Measurements from ENCODE around the gene LCN1.
"Not testable (repeated sequence)": the region's sequence is repeated elsewhere in the genome, so short reads cannot be mapped to it uniquely, and the experiment has no call there.

LCN1 gene

GRCh38 chr9:135512241-135512603, 9.0 kb upstream of the LCN1 start:
- TF ChIP-seq CTCF (IDR thresholded peaks at IDR 0.05): no peak
- Histone ChIP-seq H3K27ac (no peak overlapping the region), H3K4me3 (ENCODE audit: low read depth in 1 of 2, low read length in 1 of 2) (no peak overlapping the region), H3K4me1 (ENCODE audit: control insufficient read depth in 1 of 2, insufficient read depth in 1 of 2, low read depth in 1 of 2, low read length in 1 of 2) (no peaks in the 10 kb centered on the region), H3K36me3 (no peaks in the 10 kb centered on the region), H3K9me3 (no peaks in the 10 kb centered on the region), H3K27me3 (peaks cover 27% of the 10 kb centered on the region)

GRCh38 chr9:135512904-135513303, 8.3 kb upstream of the LCN1 start:
- H3K9me3 ChIP-seq: no peaks in the 10 kb centered on the region
- TF ChIP-seq CTCF (IDR thresholded peaks at IDR 0.05): no peak
- no peaks in the 10 kb centered on the region for H3K4me1 ChIP-seq (ENCODE audit: control insufficient read depth in 1 of 2, insufficient read depth in 1 of 2, low read depth in 1 of 2, low read length in 1 of 2)
- H3K27ac ChIP-seq: no peak overlapping the region
- H3K27me3 ChIP-seq: peaks cover 34% of the 10 kb centered on the region
- H3K4me3 ChIP-seq (ENCODE audit: low read depth in 1 of 2, low read length in 1 of 2): no peak overlapping the region
- no peaks in the 10 kb centered on the region for H3K36me3 ChIP-seq

- H3K27ac ChIP-seq: no peak overlapping the region
- no peak overlapping the region for H3K4me3 ChIP-seq (ENCODE audit: low read depth in 1 of 2, low read length in 1 of 2)
- no peaks in the 10 kb centered on the region for H3K36me3 ChIP-seq
- no peak for TF ChIP-seq CTCF (IDR thresholded peaks at IDR 0.05)
- H3K27me3 ChIP-seq: peaks cover 39% of the 10 kb centered on the region
- H3K9me3 ChIP-seq: no peaks in the 10 kb centered on the region
- no peaks in the 10 kb centered on the region for H3K4me1 ChIP-seq (ENCODE audit: control insufficient read depth in 1 of 2, insufficient read depth in 1 of 2, low read depth in 1 of 2, low read length in 1 of 2)
Observed at GRCh38 chr9:135513351-135513846, 7.8 kb upstream of the LCN1 start.

- H3K27me3 ChIP-seq: peaks cover 42% of the 10 kb centered on the region
- H3K9me3 ChIP-seq; H3K27ac ChIP-seq; H3K4me1 ChIP-seq (ENCODE audit: control insufficient read depth in 1 of 2, insufficient read depth in 1 of 2, low read depth in 1 of 2, low read length in 1 of 2); H3K4me3 ChIP-seq (ENCODE audit: low read depth in 1 of 2, low read length in 1 of 2); H3K36me3 ChIP-seq: not testable (repeated sequence)
Observed at GRCh38 chr9:135513906-135514305, 7.3 kb upstream of the LCN1 start.

- Histone ChIP-seq H3K36me3 (no peaks in the 10 kb centered on the region), H3K27me3 (peaks cover 42% of the 10 kb centered on the region), H3K27ac (no peak overlapping the region), H3K9me3 (no peaks in the 10 kb centered on the region), H3K4me1 (ENCODE audit: control insufficient read depth in 1 of 2, insufficient read depth in 1 of 2, low read depth in 1 of 2, low read length in 1 of 2) (no peaks in the 10 kb centered on the region), H3K4me3 (ENCODE audit: low read depth in 1 of 2, low read length in 1 of 2) (no peak overlapping the region)
- TF ChIP-seq CTCF (IDR thresholded peaks at IDR 0.05): no peak
Observed at GRCh38 chr9:135514342-135515082, 6.7 kb upstream of the LCN1 start.

GRCh38 chr9:135515083-135515951, 5.9 kb upstream of the LCN1 start:
- Histone ChIP-seq H3K4me3 (ENCODE audit: low read depth in 1 of 2, low read length in 1 of 2) (no peak overlapping the region), H3K27ac (no peak overlapping the region), H3K4me1 (ENCODE audit: control insufficient read depth in 1 of 2, insufficient read depth in 1 of 2, low read depth in 1 of 2, low read length in 1 of 2) (no peaks in the 10 kb centered on the region), H3K27me3 (peaks cover 40% of the 10 kb centered on the region), H3K36me3 (no peaks in the 10 kb centered on the region), H3K9me3 (no peaks in the 10 kb centered on the region)
- no peak for TF ChIP-seq CTCF (IDR thresholded peaks at IDR 0.05)

All from neutrophil (primary cell).